DMS114 treated with DMSO at 0.1 percent for 48 hours (cell line): Measurements from ENCODE around the gene C10orf95.
"Not testable (repeated sequence)": the region's sequence is repeated elsewhere in the genome, so short reads cannot be mapped to it uniquely, and the experiment has no call there.

Experiments
- DNase-seq: peaks from one replicate; lab custom pipeline; 2025; ENCODE audit not compliant: unreplicated experiment; lab: John Stamatoyannopoulos, UW

The C10orf95 gene, protein sequence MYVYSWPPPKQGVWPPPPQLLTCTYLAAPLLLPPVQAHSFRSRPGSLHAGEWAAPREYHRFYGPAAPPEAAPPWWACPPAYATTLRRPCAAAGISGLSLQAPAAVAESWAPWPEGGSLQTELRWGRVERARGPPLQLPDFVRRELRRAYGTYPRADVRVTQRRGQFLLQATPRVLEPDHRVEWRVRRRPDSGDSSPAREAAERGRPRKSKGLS

DNA sequence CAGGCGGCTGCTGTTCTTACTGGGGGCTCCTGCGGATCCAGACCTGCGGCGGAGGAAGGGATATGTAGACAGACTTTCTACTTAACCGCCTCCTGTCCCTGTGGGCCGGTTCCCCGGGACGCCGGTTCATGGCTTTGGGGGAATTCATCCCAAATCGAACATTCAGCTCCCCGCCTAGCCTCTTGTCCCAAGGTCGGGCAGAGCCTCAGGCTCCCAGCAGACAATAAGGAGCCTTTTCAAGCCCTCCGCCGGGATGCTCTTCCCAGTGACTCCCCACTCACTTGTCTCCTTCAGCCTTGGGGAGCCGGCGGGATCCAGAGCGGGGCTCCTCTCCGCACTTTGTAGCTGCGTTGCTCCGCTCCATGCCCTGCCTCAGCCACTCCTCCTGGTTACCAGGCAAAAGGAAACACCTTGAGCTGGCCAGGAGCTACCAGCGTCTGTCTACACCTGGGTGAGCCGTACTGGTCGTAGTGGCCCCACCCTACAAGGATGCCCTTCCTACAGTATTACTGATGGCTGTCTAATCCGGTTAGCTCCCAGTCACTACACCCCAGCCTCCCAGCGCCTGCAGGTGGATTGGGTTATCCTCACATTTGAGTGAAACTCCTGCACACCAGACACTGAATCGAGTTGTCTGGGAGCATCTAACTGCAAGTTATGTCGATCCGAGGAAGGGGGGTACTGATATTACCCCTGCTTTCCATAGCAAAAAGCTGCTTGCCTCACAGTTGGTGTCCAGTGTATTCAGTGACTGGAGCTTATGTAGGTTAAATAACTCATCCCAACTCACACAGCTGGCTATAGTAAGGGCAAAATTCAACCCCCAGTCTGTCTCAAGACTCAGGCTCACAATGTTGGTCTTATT lies at the start of gene C10orf95:
TSS of gene C10orf95 (minus strand) at position 439 of the 865 bp plus-strand sequence. CDS start 450 bp downstream, outside the sequence.
- DNase-seq = no peak

DNA sequence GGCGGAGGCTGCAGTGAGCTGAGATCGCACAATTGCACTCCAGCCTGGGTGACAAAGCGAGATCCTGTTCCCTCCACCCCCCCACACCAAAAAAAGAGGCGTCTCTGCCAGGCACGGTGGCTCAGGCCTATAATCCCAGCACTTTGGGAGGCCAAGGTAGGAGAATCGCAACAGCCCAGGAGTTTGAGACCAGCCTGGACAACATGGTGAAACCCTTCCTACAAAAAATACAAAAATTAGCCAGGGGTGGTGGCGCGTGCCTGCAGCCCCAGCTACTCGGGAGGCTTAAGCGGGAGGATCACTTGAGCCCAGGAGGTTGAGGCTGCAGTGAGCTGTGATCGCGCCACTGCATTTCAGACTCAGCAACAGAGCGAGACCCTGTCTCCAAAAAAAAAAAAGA lies 49.3 kb upstream of the C10orf95 start:
- DNase-seq = not testable (repeated sequence)

DNA sequence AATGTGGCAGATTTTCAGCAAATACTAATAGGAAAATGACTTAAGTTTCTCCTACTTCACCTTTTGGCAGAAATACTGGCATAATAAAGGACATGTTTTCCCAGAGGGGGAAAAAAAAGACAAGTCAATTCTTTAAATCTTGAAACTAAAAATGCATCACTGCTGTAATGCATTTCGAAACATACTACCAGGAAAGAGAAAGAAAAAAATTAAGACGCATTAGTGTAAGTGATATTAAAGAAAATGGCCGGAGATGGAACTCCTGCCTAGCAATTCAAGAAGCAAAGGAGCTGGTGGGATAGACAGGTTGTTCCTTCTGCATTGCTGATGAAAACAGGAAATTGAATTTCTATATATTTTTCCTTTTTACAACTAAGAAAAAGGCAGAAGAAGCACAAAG lies 48.0 kb upstream of the C10orf95 start:
- no peak for DNase-seq

DNA sequence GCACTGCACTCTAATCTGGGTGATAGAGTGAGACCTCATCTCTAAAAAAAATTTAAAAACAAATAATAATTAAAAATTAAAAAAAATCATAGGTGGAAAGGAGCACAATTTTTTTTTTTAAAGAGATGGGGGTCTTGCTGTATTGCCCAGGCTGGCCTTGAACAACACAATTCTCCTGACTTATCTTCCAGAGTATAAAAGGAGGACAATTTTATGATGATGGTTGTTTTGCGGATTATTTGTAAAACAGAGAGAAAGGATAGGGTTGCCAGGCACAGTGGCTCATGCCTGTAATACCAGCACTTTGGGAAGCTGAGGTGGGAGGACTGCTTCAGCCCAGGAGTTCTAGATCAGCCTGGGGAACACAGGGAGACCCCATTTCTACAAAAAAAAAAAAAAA lies 46.2 kb upstream of the C10orf95 start:
- DNase-seq = no peak

DNA sequence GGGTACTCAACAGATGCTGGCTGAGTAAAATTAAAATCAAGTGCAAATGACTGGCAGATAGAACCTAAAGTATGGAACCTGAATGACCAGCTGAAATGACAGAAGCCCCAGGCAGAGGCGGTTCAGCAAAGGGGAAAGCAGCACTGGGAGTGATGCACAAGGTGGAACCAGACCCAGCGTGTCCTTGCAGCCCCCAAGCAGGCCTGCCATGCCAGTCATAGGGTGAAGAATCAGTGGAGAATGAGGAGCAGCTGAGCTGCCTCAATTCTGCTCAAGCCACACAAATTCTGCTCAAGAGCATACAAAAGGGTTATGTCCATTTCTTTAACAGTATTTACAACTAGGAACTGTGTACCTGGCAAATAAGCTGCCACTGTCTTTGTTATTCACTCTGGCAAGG lies 42.4 kb upstream of the C10orf95 start:
- DNase-seq = no peak

DNA sequence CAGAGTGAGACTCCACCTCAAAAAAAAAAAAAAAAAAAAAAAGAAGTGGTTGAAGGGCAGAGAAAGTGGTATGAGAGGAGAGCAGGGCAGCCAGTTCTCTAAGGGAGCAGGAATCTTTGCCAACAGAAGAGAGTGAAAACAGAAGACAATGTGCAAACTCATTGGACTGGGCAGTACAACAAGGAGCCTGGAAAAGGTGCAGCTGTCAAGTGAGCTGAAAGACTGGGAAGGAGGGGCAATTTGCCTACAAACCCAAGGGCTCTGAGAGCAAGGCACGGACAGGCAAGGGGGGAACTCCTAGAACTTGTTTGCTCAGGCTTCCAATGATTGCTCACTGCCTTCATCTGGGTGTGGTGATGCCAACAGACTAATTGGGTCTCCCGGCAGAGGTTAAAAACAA lies 41.6 kb upstream of the C10orf95 start:
- DNase-seq = no peak

DNA sequence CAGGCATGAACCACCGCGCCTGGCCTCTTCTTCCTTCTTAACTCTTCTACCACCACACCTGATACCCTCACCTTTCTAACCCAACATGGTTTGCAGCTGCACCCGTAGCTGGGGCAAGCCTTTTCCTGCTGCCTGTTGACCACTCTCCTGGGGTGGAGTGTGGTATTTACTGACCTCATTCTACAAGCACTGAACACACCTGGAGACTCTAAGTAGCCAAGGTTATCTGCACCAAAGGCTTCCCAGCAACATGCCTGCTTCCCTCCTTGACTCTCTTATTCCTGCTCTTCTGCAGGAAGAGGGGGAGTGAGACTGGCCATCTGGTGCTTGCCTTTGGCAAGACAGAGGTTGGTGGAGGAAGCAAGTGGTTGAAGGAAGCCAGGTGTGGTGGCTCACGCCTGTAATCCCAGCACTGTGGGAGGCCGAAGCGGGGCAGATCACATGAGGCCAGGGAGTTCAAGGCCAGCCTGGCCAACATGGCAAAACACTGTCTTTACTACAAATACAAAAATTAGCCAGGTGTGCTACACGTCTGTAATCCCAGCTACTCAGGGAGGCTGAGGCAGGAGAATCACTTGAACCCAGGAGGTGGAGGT lies 41.1 kb upstream of the C10orf95 start:
- DNase-seq = no peak

DNA sequence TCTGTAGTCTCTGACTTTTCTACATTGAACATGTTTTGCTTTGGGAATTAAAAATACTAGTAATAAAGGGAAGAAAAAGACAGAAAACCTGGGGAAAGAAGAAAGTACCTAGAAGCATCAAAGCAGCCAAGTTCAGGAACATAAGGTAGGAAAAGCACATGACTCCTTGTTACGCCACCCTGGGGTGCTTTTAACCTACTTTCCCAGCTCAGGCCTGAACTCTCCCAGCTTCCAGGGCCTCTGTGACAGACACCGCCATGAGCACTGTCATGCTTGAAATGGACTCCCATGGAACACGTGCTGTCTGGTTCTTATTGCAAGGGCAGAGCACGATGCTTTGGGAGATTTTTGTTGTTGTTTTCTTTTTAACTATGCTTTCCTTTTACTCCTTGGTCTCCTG lies 39.8 kb upstream of the C10orf95 start:
- DNase-seq = no peak

DNA sequence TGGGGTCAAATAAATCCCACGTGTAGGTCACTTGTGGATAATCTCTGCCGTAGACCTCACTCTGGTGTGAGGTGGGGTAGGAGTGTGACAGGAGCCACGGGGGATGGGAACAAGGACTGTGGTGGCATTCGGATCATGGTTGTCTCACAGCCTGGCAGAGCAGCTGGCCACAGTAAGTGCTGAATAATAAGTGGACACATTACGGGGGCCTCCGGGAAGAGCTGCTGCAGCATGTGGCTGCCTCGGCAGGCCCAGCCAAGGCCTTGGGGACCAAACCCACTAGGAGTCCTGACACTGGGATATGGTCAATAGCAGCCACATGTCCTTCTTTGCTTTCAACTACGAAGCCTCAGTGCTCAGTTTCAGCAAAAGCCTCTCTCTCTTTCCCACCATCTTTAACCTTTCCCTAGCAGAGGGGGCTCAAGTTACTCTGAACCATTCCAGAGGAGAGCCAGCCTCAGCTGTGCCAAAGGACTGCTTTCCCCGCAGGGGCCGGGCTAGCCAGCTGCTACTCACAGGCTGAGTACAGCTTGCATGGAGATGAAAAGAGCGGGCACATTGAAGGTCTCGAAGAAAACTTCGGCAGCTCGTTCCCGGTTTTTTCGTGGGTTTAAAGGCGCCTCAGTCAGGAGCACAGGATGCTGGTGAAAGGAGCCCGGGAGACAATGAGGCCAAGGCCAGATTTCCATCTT lies 33.9 kb upstream of the C10orf95 start:
- no peak for DNase-seq

DNA sequence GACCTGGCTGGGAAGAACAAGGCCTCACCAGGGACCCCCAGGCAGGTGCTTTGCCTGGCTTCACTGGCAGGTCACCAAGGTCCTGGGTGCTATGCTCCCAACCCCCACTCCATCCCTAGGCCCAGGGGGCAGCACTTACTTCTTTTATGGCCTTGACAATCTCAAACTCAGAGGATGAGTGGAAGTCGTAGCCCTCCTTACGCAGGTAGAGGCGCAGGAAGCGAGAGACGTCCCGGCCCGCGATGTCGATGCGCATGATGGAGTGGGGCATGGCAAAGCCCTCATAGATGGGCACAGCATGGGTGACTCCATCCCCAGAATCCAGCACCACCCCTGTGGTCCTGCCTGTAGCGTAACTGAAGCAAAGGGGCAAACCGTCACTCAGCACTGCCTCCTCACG lies 32.7 kb upstream of the C10orf95 start:
- DNase-seq = no peak

DNA sequence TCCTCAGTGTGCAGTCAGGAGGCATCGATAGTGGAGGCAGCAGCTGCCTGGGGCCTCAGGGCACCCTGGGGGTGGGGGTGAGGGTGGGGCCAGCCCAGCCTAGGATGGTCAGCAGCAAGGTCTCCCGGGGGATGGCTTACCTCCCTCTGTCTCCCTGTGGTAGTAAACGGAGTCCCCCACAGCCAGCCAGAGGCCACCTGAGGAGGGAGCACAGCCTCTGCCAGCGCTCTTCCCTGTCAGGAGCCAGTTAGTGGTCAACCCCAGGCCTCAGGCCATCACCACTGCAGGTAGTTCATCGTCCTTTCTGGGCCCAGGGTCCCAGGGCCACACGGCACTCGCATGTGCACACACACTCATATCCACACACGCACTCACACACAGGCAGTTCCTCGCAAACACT lies 29.1 kb upstream of the C10orf95 start:
- DNase-seq = no peak

DNA sequence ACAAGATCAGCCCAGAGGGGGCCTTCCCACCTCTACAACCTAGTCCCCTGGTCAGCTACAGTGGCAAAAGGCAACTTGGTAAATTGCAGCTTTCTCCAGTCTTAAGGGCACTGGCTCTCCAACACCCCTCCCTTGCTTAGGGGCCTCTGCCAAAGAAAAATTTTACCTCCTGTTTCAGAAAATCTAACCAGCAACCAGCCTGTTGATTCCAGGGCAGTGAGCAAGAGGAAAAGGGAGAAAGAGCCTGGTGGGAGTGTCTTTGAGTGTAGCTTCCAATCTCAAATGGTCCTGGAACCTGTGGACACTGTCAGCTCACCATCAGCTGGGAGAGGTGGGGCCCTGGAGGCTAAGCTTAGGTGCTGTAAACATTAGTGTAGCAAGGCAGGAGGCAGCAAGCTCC lies 28.3 kb upstream of the C10orf95 start:
- no peak for DNase-seq

DNA sequence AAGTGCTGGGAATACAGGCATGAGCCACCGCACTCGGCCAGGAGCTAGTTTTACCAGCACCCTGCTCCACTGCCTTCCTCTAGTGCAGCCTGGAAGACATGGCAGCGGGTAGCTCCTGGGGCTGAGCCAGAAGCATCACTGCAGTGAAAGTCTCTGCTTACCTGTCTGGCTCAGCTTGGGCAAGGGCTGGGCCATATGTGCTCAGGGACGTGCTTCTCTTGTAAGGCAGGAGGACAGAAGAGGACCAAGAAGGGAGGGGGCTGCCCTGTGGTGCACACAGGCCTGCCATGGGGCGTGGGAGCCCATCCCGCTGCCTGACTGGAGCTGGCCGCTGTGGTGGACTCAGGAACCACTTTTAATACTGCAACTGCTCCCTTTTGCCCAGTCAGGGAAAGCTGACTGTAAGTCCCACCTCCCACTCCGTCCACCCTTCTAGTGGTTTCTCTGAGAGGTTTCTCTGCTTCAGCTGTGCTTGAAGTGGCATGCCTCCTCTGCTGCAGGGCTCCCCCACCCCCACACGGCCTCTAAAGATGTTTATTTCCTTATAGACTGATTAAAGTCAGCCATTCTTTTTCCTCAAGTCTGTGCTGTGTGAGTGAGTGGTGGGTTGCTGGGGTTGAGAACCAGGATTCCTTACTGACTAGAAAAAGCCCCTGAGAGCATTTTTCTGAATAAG lies 25.3 kb upstream of the C10orf95 start:
- DNase-seq = no peak

DNA sequence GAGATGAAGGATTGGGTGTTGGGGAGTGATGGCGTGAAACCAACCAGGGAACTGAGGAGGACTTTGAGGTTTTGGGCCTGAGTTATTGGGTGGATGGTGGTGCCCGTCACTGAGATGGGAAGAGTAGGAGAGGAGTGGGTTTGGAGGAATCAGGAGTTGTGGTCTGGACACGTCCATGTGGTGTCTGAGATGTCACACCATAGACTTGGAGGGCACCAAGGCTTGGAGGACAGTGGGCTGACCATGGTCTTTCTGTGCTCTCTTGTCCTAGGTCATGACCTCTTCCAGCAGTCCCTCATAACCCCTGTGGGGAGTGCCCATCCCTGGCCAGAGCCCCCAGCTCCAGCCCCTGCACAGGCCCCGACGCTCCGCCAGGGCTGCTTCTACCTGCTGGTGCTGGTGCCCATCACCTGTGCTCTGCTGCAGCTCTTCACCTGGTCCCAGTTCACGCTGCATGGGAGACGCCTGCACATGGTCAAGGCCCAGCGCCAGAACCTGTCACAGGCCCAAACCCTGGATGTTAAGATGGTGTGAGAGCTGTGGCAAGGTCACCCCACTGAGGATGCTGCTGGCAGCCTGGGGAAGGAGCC lies 24.2 kb upstream of the C10orf95 start:
- DNase-seq = no peak

DNA sequence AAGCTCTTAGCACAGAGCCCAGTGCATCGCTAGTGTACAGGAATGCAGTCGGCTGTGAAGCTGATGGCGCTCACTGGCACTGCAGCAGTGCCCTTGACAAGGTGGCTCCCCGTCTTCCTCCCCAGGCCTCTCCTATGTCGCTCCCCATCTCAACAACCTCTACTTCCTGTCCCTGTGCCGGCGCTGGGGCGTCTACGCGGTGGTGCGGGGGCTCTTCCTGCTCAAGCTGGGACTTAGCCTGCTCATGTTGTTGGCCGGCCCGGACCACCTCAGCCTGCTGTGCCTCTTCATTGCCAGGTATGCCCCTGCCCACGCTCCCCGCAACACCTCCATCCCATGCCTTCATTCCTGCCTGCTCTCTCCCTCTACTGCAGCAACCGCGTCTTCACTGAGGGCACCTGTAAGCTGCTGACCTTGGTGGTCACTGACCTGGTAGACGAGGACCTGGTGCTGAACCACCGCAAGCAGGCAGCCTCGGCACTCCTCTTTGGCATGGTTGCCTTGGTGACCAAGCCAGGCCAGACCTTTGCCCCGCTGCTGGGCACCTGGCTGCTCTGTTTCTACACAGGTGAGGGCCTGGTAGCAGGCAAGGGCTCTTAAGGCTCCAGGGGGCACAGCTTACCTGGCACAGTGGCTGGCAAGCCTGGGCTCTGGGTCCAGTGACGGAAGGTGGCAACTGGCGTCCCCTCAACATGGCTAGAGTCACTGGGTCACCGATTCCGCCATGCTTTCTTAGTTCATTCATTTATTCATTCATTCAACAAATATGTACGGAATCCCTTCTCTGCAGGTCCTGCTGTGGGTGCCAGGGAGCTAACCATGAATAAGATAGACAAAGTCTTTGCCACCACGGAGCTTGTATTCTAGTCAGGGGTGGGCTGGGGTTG lies 22.3 kb upstream of the C10orf95 start:
- DNase-seq = no peak

DNA sequence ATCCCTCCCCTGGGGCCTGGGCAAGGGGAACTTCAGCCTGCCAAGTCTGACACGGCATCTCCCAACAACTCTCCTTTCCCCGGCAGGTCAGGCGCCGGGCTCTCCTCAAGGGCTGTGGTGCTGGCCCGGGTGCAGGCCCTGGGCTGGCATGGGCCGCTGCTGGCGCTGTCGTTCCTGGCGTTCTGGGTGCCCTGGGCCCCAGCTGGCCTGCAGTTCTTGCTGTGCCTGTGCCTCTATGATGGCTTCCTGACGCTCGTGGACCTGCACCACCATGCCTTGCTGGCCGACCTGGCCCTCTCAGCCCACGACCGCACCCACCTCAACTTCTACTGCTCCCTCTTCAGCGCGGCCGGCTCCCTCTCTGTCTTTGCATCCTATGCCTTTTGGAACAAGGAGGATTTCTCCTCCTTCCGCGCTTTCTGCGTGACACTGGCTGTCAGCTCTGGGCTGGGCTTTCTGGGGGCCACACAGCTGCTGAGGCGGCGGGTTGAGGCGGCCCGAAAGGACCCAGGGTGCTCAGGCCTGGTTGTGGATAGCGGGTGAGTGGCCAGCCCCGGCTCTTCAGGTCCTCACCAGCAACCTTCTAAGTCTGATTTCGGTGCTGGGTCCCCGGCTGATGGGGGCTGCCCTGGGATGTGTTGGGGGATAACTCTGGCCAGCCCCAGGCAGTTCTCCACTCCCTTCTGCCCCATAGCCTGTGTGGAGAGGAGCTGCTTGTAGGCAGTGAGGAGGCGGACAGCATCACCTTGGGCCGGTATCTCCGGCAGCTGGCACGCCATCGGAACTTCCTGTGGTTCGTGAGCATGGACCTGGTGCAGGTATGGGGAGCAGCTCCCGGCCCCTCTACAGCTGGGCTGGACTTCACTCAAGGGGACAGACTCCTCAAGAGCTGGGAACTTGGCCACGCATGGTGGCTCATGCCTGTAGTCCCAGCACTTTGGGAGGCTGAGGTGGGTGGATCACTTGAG lies 19.5 kb upstream of the C10orf95 start:
- DNase-seq = no peak

DNA sequence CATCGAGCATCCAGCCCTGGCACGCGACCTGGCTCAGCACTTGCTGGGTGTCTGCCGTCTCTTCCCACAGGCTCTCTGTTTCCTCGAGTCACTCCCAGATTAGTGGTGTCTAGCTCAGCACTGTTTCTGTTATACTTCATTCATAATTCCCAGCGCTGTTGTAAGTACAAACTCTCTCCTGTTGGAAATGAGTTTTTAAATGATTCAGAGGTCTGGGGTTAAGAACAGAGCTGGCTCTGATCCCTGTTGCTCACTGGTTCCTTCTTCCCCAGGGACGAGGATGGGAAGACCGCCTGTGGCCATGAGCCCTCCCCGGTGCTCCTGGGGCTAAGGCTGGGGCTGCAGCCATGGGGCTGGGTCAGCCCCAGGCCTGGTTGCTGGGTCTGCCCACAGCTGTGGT lies 17.3 kb upstream of the C10orf95 start:
- DNase-seq = no peak

DNA sequence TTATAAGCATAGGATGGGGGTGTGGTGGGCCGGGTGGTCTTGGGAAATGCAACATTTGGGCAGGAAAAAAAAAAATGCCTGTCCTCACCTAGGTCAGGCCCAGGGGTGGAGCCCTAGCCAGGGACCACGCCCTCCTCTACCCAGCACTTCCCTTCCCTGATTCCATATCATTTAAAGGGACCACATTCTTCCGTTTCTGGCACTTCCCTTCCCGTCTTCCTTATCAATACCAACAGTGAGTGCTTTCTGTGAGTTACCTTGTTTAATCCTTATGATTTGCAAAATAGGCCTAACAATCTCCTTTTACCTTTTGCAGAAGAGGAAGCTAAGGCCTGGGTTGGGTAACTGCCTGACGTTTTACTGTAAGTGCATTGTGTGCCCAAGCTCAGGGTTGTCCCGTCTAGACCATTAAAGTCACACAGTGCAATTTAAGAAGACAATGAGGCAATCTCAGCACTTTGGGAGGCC lies 16.7 kb upstream of the C10orf95 start:
- no peak for DNase-seq
